H1 (cell line): ENCODE measurements around the gene SDC4. TPM values are rescaled to one million over a fixed set of nuclear protein-coding genes. Genes with fewer than 3 reads are reported as not detected.

Experiments
- CTCF ChIA-PET: fragments of 300-600 bp; sonication (Branson Sonifier 250); formaldehyde crosslinking; loops from one replicate; lab custom pipeline; 2021; ENCODE audit not compliant: partially characterized antibody; lab: Charles Lee
- POLR2A ChIA-PET: fragments of 300-600 bp; sonication (Branson Sonifier 250); formaldehyde crosslinking; loops from one replicate; lab custom pipeline; 2021; ENCODE audit warnings: inconsistent platforms; ENCODE audit not compliant: partially characterized antibody; lab: Charles Lee
- DNase-seq, 2 experiments: peaks; one replicate each; pipeline versions ENCODE4 v3.0.0 to v3.0.0-alpha.2; 2010 to 2022; ENCODE audit warnings: low spot score in 2 of 2, low read depth in 1 of 2, mixed read lengths in 1 of 2
- FAIRE-seq: peaks from 2 replicates; lab custom pipeline; 2011; peaks lifted over from hg19 to GRCh38; lab: Jason Lieb, UNC
- H2AFZ ChIP-seq: 2 replicates; pipeline ENCODE4 v1.8.1; 2012; ENCODE audit warnings: low read length, inconsistent platforms
- H2AK5ac ChIP-seq: 2 replicates; pipeline ENCODE4 v1.6.1; 2013; ENCODE audit warnings: low read depth, low read length
- H2BK120ac ChIP-seq: replicated peaks from 2 replicates; pipeline ENCODE3; 2013; ENCODE audit warnings: low read depth, low read length, inconsistent platforms
- H2BK12ac ChIP-seq: 2 replicates; pipeline ENCODE4 v1.6.1; 2013; ENCODE audit warnings: low read depth, low read length
- H2BK15ac ChIP-seq: 2 replicates; pipeline ENCODE4 v1.6.1; 2013; ENCODE audit warnings: low read length
- H2BK20ac ChIP-seq: 2 replicates; pipeline ENCODE4 v1.6.1; 2013; ENCODE audit warnings: low read length
- H2BK5ac ChIP-seq: 2 replicates; pipeline ENCODE4 v1.6.1; 2013; ENCODE audit warnings: low read depth, low read length
- H3K14ac ChIP-seq: 2 replicates; pipeline ENCODE4 v1.6.1; 2013; ENCODE audit warnings: inconsistent platforms; ENCODE audit not compliant: insufficient read length
- H3K18ac ChIP-seq: 2 replicates; pipeline ENCODE4 v1.6.1; 2013; ENCODE audit warnings: low read length; ENCODE audit errors: extremely low read depth
- H3K23ac ChIP-seq: 2 replicates; pipeline ENCODE4 v1.6.1; 2013; ENCODE audit warnings: inconsistent platforms; ENCODE audit not compliant: insufficient read length
- H3K23me2 ChIP-seq: 2 replicates; pipeline ENCODE4 v1.6.1; 2013; ENCODE audit warnings: low read depth, low read length
- H3K27ac ChIP-seq: 2 replicates; pipeline ENCODE4 v1.6.1; 2011; ENCODE audit warnings: low read depth, low read length, inconsistent platforms
- H3K27me3 ChIP-seq, 4 experiments: replicated peaks in 1 of 4; 1 replicate in 1 of 4; 2 replicates in 3 of 4; pipeline versions ENCODE4 v1.6.1 to v1.8.1; 2011 to 2013; ENCODE audit warnings: low read length in 3 of 4, mild to moderate bottlenecking in 3 of 4, inconsistent platforms in 2 of 4, mixed read lengths in 2 of 4, moderate library complexity in 1 of 4; ENCODE audit not compliant: control insufficient read depth in 3 of 4, insufficient read depth in 3 of 4; ENCODE audit errors: extremely low read depth in 1 of 4
- H3K36me3 ChIP-seq, 4 experiments: 2 replicates each; pipeline versions ENCODE4 v1.6.1 to v1.8.1; 2011 to 2013; ENCODE audit warnings: mild to moderate bottlenecking in 4 of 4, low read length in 3 of 4, moderate library complexity in 2 of 4, control low read depth in 1 of 4, inconsistent platforms in 1 of 4; ENCODE audit not compliant: insufficient read depth in 4 of 4, control insufficient read depth in 2 of 4
- H3K4ac ChIP-seq: replicated peaks from 2 replicates; pipeline ENCODE3; 2013; ENCODE audit warnings: low read length, low read depth, mixed read lengths, inconsistent platforms; ENCODE audit not compliant: insufficient read length
- H3K4me1 ChIP-seq, 4 experiments: replicated peaks in 1 of 4; 1 replicate in 1 of 4; 2 replicates in 3 of 4; pipeline versions ENCODE4 v1.6.1 to v1.8.1; 2011 to 2013; ENCODE audit warnings: low read length in 3 of 4, inconsistent platforms in 2 of 4, mixed read lengths in 1 of 4; ENCODE audit not compliant: insufficient read depth in 4 of 4, control insufficient read depth in 3 of 4
- H3K4me2 ChIP-seq, 2 experiments: 2 replicates each; pipeline versions ENCODE4 v1.6.1 to v1.8.1; 2011 to 2013; ENCODE audit warnings: low read depth in 2 of 2, low read length in 2 of 2, control low read depth in 1 of 2, inconsistent platforms in 1 of 2, mild to moderate bottlenecking in 1 of 2; ENCODE audit not compliant: insufficient read depth in 1 of 2
- H3K4me3 ChIP-seq, 4 experiments: fragments of 200-600, 300-600 bp in 1 of 4; sonication (generic), shearing (Covaris generic), sonication (Bioruptor Twin) in 1 of 4; 2 replicates each; pipeline versions ENCODE4 v1.5.1 to v1.8.1; 2011 to 2016; ENCODE audit warnings: low read length in 4 of 4, low read depth in 3 of 4, control low read depth in 2 of 4, inconsistent platforms in 2 of 4, mild to moderate bottlenecking in 2 of 4, mixed read lengths in 1 of 4, moderate library complexity in 1 of 4; ENCODE audit not compliant: insufficient read depth in 2 of 4; ENCODE audit errors: extremely low read depth in 1 of 4
- H3K56ac ChIP-seq: replicated peaks from 2 replicates; pipeline ENCODE3; 2013; ENCODE audit warnings: low read depth, mild to moderate bottlenecking, mixed read lengths, low read length, inconsistent platforms; ENCODE audit not compliant: insufficient read length
- H3K79me1 ChIP-seq: 2 replicates; pipeline ENCODE4 v1.6.1; 2013; ENCODE audit warnings: low read depth, low read length, control low read depth
- H3K79me2 ChIP-seq, 2 experiments: 2 replicates each; pipeline versions ENCODE4 v1.6.1 to v1.8.1; 2012 to 2013; ENCODE audit warnings: low read length in 2 of 2, mild to moderate bottlenecking in 2 of 2, inconsistent platforms in 1 of 2; ENCODE audit not compliant: insufficient read depth in 2 of 2, control insufficient read depth in 1 of 2
- H3K9ac ChIP-seq, 4 experiments: replicated peaks in 1 of 4; 1 replicate in 1 of 4; 2 replicates in 3 of 4; pipeline versions ENCODE4 v1.6.1 to v1.8.1; 2011 to 2013; ENCODE audit warnings: low read depth in 3 of 4, low read length in 3 of 4, control low read depth in 2 of 4, mild to moderate bottlenecking in 2 of 4, moderate library complexity in 2 of 4, inconsistent platforms in 1 of 4; ENCODE audit errors: extremely low read depth in 1 of 4
- H3K9me3 ChIP-seq, 2 experiments: 2 replicates each; pipeline versions ENCODE4 v1.6.1 to v1.8.1; 2012 to 2013; ENCODE audit warnings: mild to moderate bottlenecking in 2 of 2, moderate library complexity in 2 of 2, control low read depth in 1 of 2, inconsistent platforms in 1 of 2, low read depth in 1 of 2, low read length in 1 of 2, mixed read lengths in 1 of 2; ENCODE audit not compliant: insufficient read depth in 2 of 2
- H4K20me1 ChIP-seq, 2 experiments: replicated peaks in 1 of 2; 2 replicates each; pipeline versions ENCODE3 to v1.8.1; 2011 to 2013; ENCODE audit warnings: inconsistent platforms in 2 of 2, low read length in 2 of 2, mild to moderate bottlenecking in 1 of 2; ENCODE audit not compliant: insufficient read depth in 2 of 2, control insufficient read depth in 1 of 2
- H4K5ac ChIP-seq: 2 replicates; pipeline ENCODE4 v1.6.1; 2013; ENCODE audit warnings: low read length, low read depth, mixed read lengths, inconsistent platforms; ENCODE audit not compliant: insufficient read length
- H4K8ac ChIP-seq: 2 replicates; pipeline ENCODE4 v1.8.0; 2013; ENCODE audit warnings: mild to moderate bottlenecking, moderate library complexity, low read length, inconsistent platforms; ENCODE audit not compliant: insufficient read depth; ENCODE audit errors: extremely low read depth
- H4K91ac ChIP-seq: replicated peaks from 2 replicates; pipeline ENCODE3; 2013; ENCODE audit warnings: low read length, mixed read lengths, inconsistent platforms; ENCODE audit not compliant: insufficient read length
- KDM1A ChIP-seq: fragments of 200-600, 300-600 bp; sonication (generic); IDR thresholded peaks from 2 replicates; pipeline ENCODE4 v1.7.1; 2016; ENCODE audit warnings: mild to moderate bottlenecking, low read length, borderline replicate concordance
- MAX ChIP-seq: IDR thresholded peaks from 2 replicates; pipeline ENCODE4 v1.6.1; 2012; ENCODE audit warnings: inconsistent platforms
- TBP ChIP-seq: IDR thresholded peaks from 2 replicates; pipeline ENCODE4 v1.6.1; 2011; ENCODE audit warnings: low read depth, low read length, improper control_type of control experiment
- WGBS, 2 experiments: shearing (Covaris generic) in 1 of 2; methylation state at CpG; one replicate each; pipeline versions ENCODE4 v1.1.6 to v1.1.7; 2013 to 2015; ENCODE audit warnings: low lambda C conversion rate in 2 of 2, mixed read lengths in 2 of 2, inconsistent platforms in 1 of 2, low coverage in 1 of 2, missing lambda C conversion rate in 1 of 2; ENCODE audit not compliant: insufficient replicate concordance in 2 of 2, insufficient coverage in 1 of 2, insufficient read length in 1 of 2; ENCODE audit errors: extremely low coverage in 1 of 2, missing lambda C conversion rate in 1 of 2; 5-methylcytosine and 5-hydroxymethylcytosine counted together
- polyA plus RNA-seq, 7 experiments: library from polyadenylated mRNA; depleted of rRNA in 3 of 7; stranded (reverse) in 5 of 7; unstranded in 2 of 7; fragments of >200 nt in 5 of 7; fragments of 200-250 nt in 2 of 7; gene quantifications; 1 replicate in 5 of 7; 2 replicates in 1 of 7; 4 replicates in 1 of 7; pipeline versions ENCODE4 v1.2.1 to v1.2.3, GENCODE V29; 2011 to 2013; ENCODE audit warnings: missing spikeins in 2 of 7, mixed read lengths in 2 of 7
- total RNA-seq: library from RNA; stranded (reverse); fragmentation: NEBNext Ultra II Directional; extraction: Animal tissue kit (Norgen Biotek cat#: 25700); gene quantifications from 2 replicates; pipeline ENCODE4 v1.2.1, GENCODE V29; 2021
- TF ChIP-seq, protein P1 (sequence below), 3 experiments: IDR thresholded peaks; 1 replicate in 2 of 3; 2 replicates in 1 of 3; pipeline versions ENCODE4 v1.5.1 to v1.6.1; 2011; ENCODE audit warnings: low read length in 3 of 3, mild to moderate bottlenecking in 3 of 3, inconsistent platforms in 2 of 3, low read depth in 1 of 3, moderate library complexity in 1 of 3; ENCODE audit not compliant: insufficient read depth in 1 of 3; ENCODE audit errors: control extremely low read depth in 1 of 3
- TF ChIP-seq, protein P2 (sequence below): IDR thresholded peaks from 2 replicates; pipeline ENCODE4 v1.6.1; 2012; ENCODE audit warnings: inconsistent platforms

The SDC4 gene
- total and polyA plus RNA-seq, 2 of the 8 experiments (the other 6 are each of a cell fraction or from before 2014, with no cell fraction given) = 34.6 to 60.2 TPM

- Histone ChIP-seq H3K14ac (no peak overlapping the region), H2BK120ac (no peak overlapping the region), H3K79me2 (no peaks in the 10 kb centered on the region), H3K36me3 (peaks cover 0 to 4% (median 1%) of the 10 kb centered on the region in 4 experiments; a peak in 1 of 8 replicates), H2AK5ac (no peak overlapping the region), H3K79me1 (no peaks in the 10 kb centered on the region), H2BK5ac (no peak overlapping the region), H4K8ac (no peak overlapping the region; the same call in 1 of the 2 replicates), H2BK20ac (no peak overlapping the region), H2BK15ac (no peak overlapping the region; the same call in 1 of the 2 replicates), H2BK12ac (peak overlapping the region; percentile 43; the same call in 1 of the 2 replicates), H3K9me3 (no peaks in the 10 kb centered on the region), H3K27me3 (peaks cover 0 to 12% (median 9%) of the 10 kb centered on the region in 4 experiments; a peak in 3 of 7 replicates), H3K4me3 (peak overlapping the region; percentile 27 to 63 (median 45); a peak in 7 of 8 replicates), H3K4me2 (peak overlapping the region; percentile 54 to 86), H3K23me2 (peaks cover 4% of the 10 kb centered on the region), H3K4me1 (peaks cover 0 to 14% (median 9%) of the 10 kb centered on the region in 4 experiments; a peak in 6 of 7 replicates), H4K91ac (no peak overlapping the region), H4K5ac (no peak overlapping the region), H4K20me1 (no peaks in the 10 kb centered on the region), H3K56ac (no peak overlapping the region), H3K23ac (no peak overlapping the region), H2AFZ (peak overlapping the region; percentile 84), H3K27ac (no peak overlapping the region), H3K9ac (no peak overlapping the region), H3K4ac (no peak overlapping the region), H3K18ac (peak overlapping the region; percentile 48)
- TF ChIP-seq KDM1A = no peak
- TF ChIP-seq, protein P1, sequence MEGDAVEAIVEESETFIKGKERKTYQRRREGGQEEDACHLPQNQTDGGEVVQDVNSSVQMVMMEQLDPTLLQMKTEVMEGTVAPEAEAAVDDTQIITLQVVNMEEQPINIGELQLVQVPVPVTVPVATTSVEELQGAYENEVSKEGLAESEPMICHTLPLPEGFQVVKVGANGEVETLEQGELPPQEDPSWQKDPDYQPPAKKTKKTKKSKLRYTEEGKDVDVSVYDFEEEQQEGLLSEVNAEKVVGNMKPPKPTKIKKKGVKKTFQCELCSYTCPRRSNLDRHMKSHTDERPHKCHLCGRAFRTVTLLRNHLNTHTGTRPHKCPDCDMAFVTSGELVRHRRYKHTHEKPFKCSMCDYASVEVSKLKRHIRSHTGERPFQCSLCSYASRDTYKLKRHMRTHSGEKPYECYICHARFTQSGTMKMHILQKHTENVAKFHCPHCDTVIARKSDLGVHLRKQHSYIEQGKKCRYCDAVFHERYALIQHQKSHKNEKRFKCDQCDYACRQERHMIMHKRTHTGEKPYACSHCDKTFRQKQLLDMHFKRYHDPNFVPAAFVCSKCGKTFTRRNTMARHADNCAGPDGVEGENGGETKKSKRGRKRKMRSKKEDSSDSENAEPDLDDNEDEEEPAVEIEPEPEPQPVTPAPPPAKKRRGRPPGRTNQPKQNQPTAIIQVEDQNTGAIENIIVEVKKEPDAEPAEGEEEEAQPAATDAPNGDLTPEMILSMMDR (IDR thresholded peaks at IDR 0.05; ENCODE audit: control extremely low read depth in 1 of 3, insufficient read depth in 1 of 3, low read depth in 1 of 3, low read length in 3 of 3) = peak in 2 of 3 experiments; percentile 0 to 5; a peak in 2 of 4 replicates
- TF ChIP-seq TBP = no peak
- TF ChIP-seq MAX = 0 out of 2 replicates have a peak, but pooled peaks have one; percentile 25
- TF ChIP-seq, protein P2, sequence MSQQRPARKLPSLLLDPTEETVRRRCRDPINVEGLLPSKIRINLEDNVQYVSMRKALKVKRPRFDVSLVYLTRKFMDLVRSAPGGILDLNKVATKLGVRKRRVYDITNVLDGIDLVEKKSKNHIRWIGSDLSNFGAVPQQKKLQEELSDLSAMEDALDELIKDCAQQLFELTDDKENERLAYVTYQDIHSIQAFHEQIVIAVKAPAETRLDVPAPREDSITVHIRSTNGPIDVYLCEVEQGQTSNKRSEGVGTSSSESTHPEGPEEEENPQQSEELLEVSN = 0 out of 2 replicates have a peak, but pooled peaks have one; percentile 9
- CTCF ChIA-PET = interaction anchor here (0.7 to 11.9 kb wide), 33 partner anchors 9 to 426 kb away, joined by 3 to 186 read pairs (median 12); partner anchors contain the start of genes DBNDD2, PIGT, SDC4 and SYS1
- peak in 1 of 2 experiments; percentile 58 for DNase-seq
- WGBS, 2 experiments = 36% methylated on average over 28 of the region's 30 CpGs; no CpG with 5 or more reads in 1 of the 2 experiments
- no peak for FAIRE-seq
- POLR2A ChIA-PET = interaction anchor here (0.6 to 4.5 kb wide), 10 partner anchors 9 to 76 kb away, joined by 3 to 42 read pairs (median 5); partner anchors contain the start of genes DBNDD2, PIGT and SYS1
These were observed 24.6 kb upstream of the SDC4 start for GRCh38 chr20:45372646-45373352.
